ENCODE data around the gene TMEM235. TPM values are rescaled to one million over a fixed set of nuclear protein-coding genes. Genes with fewer than 3 reads are reported as not detected.

The TMEM235 gene
- polyA plus RNA-seq, 1 experiment, result not detected

DNA sequence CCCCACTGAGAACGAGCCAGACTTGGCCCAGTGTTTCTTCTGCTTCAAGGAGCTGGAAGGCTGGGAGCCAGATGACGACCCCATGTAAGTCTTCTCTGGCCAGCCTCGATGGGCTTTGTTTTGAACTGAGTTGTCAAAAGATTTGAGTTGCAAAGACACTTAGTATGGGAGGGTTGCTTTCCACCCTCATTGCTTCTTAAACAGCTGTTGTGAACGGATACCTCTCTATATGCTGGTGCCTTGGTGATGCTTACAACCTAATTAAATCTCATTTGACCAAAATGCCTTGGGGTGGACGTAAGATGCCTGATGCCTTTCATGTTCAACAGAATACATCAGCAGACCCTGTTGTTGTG is 16.7 kb upstream of the TMEM235 start:
- H3K27me3 ChIP-seq (ENCODE audit: control insufficient read depth, insufficient read depth, low read length), result no peaks in the 10 kb centered on the region
- H3K27ac ChIP-seq (ENCODE audit: low read depth, low read length), result no peak overlapping the region
- no peaks in the 10 kb centered on the region; the same call in 1 of the 2 replicates for H3K9me3 ChIP-seq (ENCODE audit: control insufficient read depth, insufficient read depth, low read length)
- TF ChIP-seq, protein P1, sequence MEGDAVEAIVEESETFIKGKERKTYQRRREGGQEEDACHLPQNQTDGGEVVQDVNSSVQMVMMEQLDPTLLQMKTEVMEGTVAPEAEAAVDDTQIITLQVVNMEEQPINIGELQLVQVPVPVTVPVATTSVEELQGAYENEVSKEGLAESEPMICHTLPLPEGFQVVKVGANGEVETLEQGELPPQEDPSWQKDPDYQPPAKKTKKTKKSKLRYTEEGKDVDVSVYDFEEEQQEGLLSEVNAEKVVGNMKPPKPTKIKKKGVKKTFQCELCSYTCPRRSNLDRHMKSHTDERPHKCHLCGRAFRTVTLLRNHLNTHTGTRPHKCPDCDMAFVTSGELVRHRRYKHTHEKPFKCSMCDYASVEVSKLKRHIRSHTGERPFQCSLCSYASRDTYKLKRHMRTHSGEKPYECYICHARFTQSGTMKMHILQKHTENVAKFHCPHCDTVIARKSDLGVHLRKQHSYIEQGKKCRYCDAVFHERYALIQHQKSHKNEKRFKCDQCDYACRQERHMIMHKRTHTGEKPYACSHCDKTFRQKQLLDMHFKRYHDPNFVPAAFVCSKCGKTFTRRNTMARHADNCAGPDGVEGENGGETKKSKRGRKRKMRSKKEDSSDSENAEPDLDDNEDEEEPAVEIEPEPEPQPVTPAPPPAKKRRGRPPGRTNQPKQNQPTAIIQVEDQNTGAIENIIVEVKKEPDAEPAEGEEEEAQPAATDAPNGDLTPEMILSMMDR (IDR thresholded peaks at IDR 0.05; ENCODE audit: low read depth, low read length), result no peak
- CTCF ChIA-PET, result no interaction called here
- peak overlapping the region; percentile 79 for H3K4me3 ChIP-seq (ENCODE audit: low read depth, low read length)
- no peak for DNase-seq (ENCODE audit: low read depth, low spot score)
- POLR2A ChIA-PET, result no interaction called here

DNA sequence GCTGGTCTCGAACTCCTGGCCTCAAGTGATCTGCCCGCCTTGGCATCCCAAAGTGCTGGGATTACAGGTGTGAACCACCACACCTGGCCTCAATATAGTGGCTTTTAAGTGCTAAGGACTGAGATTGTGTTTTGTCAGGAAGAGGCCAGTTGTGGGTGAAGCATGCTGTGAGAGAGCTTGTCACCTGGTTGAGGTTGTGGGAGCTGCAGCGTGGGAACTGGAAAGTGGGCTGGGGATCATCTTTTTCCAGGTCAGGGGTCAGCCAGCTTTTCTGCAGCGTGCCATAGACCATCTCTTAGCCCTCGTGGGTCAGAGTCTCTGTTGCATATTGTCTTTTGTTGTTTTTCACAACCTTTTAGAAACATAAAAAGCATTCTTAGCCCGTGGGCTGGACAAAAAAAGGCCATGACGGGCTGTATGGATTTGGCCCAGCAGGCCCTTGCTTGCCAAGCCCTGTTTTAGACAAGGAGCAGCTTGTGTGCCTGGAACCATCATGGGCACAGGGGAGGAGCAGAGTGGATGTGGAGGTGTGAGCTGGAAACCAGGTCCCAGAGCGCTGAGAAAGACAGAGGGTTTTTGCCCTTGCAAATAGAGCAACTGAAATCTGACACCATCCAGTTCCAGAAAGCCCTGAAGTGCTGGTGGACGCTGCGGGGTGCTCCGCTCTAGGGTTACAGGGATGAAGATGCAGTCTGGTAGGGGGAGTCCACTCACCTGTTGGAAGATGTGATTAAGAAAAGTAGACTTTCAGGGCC is 11.9 kb upstream of the TMEM235 start:
- Histone ChIP-seq H3K27ac (ENCODE audit: low read depth, low read length) (no peak overlapping the region), H3K9me3 (ENCODE audit: control insufficient read depth, insufficient read depth, low read length) (no peaks in the 10 kb centered on the region), H3K4me3 (ENCODE audit: low read depth, low read length) (no peak overlapping the region), H3K27me3 (ENCODE audit: control insufficient read depth, insufficient read depth, low read length) (no peaks in the 10 kb centered on the region)
- no peak for DNase-seq (ENCODE audit: low read depth, low spot score)
- TF ChIP-seq, protein P1 (IDR thresholded peaks at IDR 0.05; ENCODE audit: low read depth, low read length), result no peak
- POLR2A ChIA-PET, result no interaction called here
- CTCF ChIA-PET, result interaction anchor here (1.2 kb wide), 1 partner anchor 33 kb away, joined by 3 read pairs; no protein-coding TSS in a partner anchor

DNA sequence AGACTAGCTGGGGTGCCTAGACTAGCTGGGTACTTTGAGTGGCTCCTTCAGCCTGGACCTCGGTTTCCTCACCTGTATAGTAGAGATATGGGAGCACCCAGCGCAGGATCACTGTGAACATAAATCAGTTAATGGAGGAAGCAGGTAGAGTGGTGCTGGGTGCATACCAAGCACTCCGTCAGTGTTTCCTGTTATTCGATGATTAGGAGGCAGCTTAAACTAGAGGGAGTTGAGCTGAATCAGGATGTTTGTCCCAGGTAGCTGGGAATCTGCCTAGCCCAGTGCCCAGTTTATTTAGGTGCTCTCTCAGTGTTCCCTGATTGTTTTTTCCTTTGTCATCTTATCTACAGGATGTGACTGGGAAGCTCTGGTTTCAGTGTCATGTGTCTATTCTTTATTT is 8.4 kb upstream of the TMEM235 start:
- no peaks in the 10 kb centered on the region for H3K27me3 ChIP-seq (ENCODE audit: control insufficient read depth, insufficient read depth, low read length)
- DNase-seq (ENCODE audit: low read depth, low spot score), result no peak
- H3K9me3 ChIP-seq (ENCODE audit: control insufficient read depth, insufficient read depth, low read length), result no peaks in the 10 kb centered on the region
- H3K27ac ChIP-seq (ENCODE audit: low read depth, low read length), result no peak overlapping the region
- CTCF ChIA-PET, result no interaction called here
- no peak overlapping the region for H3K4me3 ChIP-seq (ENCODE audit: low read depth, low read length)
- POLR2A ChIA-PET, result no interaction called here
- TF ChIP-seq, protein P1 (IDR thresholded peaks at IDR 0.05; ENCODE audit: low read depth, low read length), result no peak

DNA sequence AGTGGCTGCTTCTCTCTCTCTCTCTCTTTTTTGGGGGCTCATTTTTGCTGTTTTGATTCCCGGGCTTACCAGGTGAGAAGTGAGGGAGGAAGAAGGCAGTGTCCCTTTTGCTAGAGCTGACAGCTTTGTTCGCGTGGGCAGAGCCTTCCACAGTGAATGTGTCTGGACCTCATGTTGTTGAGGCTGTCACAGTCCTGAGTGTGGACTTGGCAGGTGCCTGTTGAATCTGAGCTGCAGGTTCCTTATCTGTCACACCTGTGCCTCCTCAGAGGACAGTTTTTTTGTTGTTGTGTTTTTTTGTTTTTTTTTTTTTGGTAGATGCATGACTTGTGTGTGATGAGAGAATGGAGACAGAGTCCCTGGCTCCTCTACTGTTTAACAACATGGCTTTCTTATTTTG is 7.7 kb upstream of the TMEM235 start:
- Histone ChIP-seq H3K4me3 (ENCODE audit: low read depth, low read length) (no peak overlapping the region), H3K9me3 (ENCODE audit: control insufficient read depth, insufficient read depth, low read length) (no peaks in the 10 kb centered on the region), H3K27me3 (ENCODE audit: control insufficient read depth, insufficient read depth, low read length) (no peaks in the 10 kb centered on the region), H3K27ac (ENCODE audit: low read depth, low read length) (no peak overlapping the region)
- POLR2A ChIA-PET, result no interaction called here
- CTCF ChIA-PET, result no interaction called here
- no peak for DNase-seq (ENCODE audit: low read depth, low spot score)
- TF ChIP-seq, protein P1 (IDR thresholded peaks at IDR 0.05; ENCODE audit: low read depth, low read length), result no peak

DNA sequence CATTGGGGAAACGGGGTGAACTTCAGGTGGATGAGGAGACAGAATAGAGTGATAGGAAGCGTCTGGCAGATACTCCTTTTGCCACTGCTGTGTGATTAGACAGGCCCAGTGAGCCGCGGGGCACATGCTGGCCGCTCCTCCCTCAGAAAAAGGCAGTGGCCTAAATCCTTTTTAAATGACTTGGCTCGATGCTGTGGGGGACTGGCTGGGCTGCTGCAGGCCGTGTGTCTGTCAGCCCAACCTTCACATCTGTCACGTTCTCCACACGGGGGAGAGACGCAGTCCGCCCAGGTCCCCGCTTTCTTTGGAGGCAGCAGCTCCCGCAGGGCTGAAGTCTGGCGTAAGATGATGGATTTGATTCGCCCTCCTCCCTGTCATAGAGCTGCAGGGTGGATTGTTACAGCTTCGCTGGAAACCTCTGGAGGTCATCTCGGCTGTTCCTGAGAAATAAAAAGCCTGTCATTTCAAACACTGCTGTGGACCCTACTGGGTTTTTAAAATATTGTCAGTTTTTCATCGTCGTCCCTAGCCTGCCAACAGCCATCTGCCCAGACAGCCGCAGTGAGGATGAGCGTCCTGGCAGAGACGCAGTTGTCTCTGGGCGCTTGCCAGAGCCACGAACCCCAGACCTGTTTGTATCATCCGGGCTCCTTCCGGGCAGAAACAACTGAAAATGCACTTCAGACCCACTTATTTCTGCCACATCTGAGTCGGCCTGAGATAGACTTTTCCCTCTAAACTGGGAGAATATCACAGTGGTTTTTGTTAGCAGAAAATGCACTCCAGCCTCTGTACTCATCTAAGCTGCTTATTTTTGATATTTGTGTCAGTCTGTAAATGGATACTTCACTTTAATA is 7.0 kb upstream of the TMEM235 start:
- H3K27me3 ChIP-seq (ENCODE audit: control insufficient read depth, insufficient read depth, low read length), result no peaks in the 10 kb centered on the region
- TF ChIP-seq, protein P1 (IDR thresholded peaks at IDR 0.05; ENCODE audit: low read depth, low read length), result no peak
- ChIA-PET CTCF (no interaction called here), POLR2A (no interaction called here)
- no peak overlapping the region for H3K27ac ChIP-seq (ENCODE audit: low read depth, low read length)
- no peaks in the 10 kb centered on the region for H3K9me3 ChIP-seq (ENCODE audit: control insufficient read depth, insufficient read depth, low read length)
- no peak overlapping the region for H3K4me3 ChIP-seq (ENCODE audit: low read depth, low read length)
- no peak for DNase-seq (ENCODE audit: low read depth, low spot score)

Measured in AG04450 (cell line).